ENCODE results near the gene RPL5.

DNA sequence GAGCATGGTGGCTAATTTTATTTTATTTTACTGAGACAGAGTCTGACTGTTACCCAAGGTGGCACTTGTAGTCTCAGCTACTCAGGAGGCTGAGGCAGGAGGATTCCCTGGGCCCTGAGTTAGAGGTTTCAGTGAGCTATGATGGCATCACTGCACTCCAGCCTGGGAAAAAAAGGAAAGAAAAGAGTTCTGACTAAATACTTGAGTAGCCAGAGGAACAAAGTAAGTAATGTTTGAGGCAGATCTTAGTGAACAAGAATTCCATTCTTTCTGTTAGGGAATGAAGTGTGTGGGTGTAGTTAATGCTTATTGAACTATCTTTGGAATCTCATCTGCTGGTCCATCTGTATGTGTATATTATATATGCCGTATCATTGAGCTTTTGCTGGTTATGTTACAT lies 33.9 kb upstream of the RPL5 start:
- TF ChIP-seq, protein P1, sequence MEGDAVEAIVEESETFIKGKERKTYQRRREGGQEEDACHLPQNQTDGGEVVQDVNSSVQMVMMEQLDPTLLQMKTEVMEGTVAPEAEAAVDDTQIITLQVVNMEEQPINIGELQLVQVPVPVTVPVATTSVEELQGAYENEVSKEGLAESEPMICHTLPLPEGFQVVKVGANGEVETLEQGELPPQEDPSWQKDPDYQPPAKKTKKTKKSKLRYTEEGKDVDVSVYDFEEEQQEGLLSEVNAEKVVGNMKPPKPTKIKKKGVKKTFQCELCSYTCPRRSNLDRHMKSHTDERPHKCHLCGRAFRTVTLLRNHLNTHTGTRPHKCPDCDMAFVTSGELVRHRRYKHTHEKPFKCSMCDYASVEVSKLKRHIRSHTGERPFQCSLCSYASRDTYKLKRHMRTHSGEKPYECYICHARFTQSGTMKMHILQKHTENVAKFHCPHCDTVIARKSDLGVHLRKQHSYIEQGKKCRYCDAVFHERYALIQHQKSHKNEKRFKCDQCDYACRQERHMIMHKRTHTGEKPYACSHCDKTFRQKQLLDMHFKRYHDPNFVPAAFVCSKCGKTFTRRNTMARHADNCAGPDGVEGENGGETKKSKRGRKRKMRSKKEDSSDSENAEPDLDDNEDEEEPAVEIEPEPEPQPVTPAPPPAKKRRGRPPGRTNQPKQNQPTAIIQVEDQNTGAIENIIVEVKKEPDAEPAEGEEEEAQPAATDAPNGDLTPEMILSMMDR (IDR thresholded peaks at IDR 0.05; ENCODE audit: low read length) = no peak
- TF ChIP-seq EZH2phosphoT487 (IDR thresholded peaks at IDR 0.05; ENCODE audit: low read length) = no peak
